GM18517 (cell line): Measurements from ENCODE around the gene CFAP92.
"Not testable (repeated sequence)": the region's sequence is repeated elsewhere in the genome, so short reads cannot be mapped to it uniquely, and the experiment has no call there.

Experiments used
- ATAC-seq: cut with Tn5 transposase; IDR thresholded peaks from one replicate; pipeline ENCODE4 v1.9.1; 2021; ENCODE audit warnings: mild to moderate bottlenecking, moderate library complexity; ENCODE audit not compliant: unreplicated experiment

Gene CFAP92

GRCh38 chr3:128945041-128945877, 48.6 kb downstream of the CFAP92 start:
- ATAC-seq = no peak

- no peak for ATAC-seq
Measured at GRCh38 chr3:128942161-128942952, 51.5 kb downstream of the CFAP92 start.

- no peak for ATAC-seq
Measured at GRCh38 chr3:128940252-128940651, 53.6 kb downstream of the CFAP92 start.

DNA sequence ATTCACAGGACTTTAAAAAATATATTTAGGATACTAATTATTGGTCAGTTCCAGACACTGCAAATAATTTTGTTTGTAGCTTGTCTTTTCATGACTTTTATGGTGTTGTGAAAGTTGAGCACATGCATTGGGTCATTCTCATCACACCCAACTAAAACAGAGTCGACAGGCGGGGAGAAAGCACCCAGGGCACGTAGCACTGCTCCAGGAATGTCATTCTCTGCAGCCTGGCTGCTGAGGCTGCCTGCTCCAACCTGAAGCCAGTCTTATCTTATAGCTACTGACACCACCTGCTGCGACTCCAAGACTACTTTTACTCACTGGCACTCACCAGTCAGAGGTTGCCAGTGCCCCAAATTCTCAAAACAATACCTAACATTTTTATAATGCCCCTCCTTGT, 57.5 kb downstream of the CFAP92 start:
- no peak for ATAC-seq

GRCh38 chr3:128935922-128936321, 58.0 kb downstream of the CFAP92 start:
- ATAC-seq = no peak

GRCh38 chr3:128933922-128934253, 60.0 kb downstream of the CFAP92 start:
- no peak for ATAC-seq

DNA sequence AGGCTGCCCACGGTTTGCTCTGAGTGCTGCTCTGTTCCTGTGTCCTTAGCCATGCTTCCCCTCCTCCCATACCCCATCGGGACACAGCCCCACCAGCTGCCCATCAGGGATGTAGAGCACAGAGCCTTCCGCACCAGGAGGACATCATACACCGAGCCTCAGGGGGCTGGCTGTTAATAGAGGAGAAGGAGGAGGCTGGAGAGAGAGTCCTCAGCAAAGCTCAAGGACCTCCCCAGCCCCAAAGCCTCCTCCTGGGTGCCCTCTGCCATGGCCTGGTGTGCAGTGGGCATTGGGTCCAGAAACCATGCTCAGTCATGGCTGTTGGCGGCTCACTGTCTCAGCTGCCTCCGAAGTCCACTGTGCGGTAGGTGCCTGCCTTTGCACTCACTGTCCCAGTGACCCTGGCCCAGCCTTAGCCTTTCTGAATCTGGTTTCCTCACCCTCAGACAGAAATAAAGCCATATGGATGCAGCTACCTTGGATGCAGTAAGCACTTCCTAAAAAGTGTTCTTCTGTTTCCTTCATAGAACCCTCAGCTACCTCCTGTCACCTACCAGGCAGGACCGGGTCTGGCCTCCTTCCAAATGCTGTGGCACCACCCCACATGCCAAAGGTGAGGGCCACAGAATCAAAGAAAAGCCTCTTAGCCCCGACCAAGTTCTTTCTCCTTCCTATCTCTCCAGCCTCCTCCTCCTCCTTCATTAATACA, 60.5 kb downstream of the CFAP92 start:
- ATAC-seq = no peak

DNA sequence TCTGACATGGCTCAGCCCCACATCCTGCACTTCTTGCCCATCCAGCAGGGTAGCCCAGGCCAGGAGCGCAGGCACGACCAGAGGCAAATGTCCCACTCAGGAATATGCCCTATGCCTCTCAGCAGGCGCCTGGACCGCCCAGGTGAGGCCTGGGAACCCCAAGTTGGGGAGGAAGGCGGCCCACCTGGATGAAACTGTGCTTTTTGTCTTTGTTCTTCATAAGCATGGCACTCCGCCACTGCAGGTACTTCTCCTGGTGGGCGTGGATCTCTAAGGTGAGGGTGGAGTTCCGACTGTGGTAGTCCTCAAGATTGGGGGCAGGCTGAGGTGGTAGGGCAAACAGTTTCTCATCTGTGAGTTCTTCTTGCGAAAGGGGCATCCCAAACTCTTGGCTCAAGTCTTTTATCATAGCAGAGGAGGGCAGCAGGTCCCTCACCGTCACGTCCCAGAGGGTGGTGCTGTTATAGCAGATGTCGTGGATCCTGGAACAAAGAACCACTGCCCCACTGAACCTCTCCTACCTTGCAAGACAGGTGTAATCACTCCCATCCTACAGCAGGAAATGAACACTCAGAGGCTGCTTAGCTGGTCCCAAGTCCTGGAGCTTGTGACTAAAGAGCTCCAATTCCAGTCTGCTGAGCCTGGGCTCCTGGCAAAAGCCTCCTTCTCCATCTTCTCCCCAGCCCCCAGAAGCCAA, 61.2 kb downstream of the CFAP92 start:
- no peak for ATAC-seq

DNA sequence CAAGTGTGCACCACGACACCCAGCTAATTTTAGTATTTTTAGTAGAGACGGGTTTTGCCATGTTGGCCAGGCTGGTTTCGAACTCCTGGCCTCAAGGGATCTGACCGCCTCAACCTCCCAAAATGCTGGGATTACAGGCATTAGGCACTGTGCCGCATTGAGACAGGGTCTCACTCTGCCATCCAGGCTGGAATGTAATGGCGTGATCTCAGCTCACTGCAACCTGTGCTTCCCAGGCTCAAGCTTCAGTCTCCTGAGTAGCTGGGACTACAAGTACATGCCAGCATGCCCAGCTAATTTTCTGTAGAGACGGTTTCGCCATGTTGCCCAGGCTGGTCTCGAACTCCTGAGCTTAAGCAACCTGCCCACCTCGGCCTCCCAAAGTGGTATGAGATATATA, 62.8 kb downstream of the CFAP92 start:
- ATAC-seq = no peak

DNA sequence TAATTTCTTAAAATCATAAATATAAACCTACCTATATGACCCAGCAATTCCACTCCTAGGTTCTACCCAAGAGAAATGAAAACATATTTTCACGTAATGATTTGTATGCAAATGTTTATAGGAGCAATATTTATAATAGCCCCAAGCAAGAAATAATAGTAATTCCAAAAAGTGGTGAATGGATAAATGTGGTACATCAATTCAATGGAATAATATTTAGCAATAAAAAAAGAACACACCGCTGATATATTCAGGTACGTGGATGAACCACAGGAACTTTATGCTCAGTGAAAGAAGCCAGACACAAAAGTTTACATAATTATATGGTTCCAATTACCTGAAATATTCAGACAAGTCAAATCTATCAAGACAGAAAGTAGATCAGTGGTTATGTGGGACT, 64.5 kb downstream of the CFAP92 start:
- no peak for ATAC-seq

DNA sequence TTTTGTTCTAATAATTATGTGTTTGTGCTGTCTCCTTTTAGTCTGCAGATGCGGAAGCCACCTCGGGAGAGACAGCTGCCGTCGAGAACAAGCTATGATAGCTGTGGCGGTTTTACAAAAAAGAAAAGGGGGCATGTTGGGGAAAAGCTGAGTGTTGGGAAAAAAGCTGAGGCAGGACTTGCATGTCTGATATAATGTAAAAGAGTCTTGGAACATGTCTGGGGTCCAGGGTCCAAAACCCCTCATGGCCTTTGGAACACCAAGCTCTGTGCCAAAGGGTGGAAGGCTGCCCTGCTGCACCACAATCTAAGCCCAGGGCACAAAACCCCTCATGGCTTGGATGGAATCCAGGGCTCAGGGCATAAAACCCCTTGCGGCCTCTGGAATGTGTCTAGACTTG, 69.9 kb downstream of the CFAP92 start:
- not testable (repeated sequence) for ATAC-seq

GRCh38 chr3:128923576-128923975, 70.3 kb downstream of the CFAP92 start:
- no peak for ATAC-seq

DNA sequence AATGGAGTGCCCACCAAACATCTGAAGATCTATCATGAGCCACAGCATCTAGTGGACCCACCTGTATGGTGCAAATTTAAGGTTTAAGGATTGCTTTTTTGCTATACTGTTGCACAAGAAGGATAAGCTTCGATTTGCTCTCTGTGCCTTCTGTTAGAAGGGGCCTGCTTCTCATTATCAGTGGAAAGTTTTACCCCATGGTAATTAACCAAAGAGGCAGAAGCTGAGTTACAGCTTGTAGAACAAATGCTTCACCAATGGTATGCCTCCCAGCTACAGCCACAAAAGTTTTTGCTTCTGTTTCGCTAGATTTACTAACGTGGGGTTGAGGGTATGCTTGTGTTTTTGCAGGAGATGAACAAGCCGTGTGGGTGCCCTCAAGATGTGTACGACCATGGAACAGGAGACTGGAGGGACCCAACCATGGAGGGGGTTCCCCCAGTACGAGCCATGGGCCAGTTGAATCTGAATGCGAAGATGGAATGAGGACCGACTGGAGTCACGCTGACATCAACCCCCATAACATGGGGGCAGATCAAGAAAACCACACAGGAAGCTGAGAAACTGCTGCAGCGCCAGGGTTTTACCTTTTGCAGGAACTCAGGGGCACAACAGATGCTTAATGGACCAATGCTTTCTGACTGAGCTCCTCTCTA, 70.9 kb downstream of the CFAP92 start:
- no peak for ATAC-seq

GRCh38 chr3:128919988-128920387, 73.9 kb downstream of the CFAP92 start:
- ATAC-seq = no peak

DNA sequence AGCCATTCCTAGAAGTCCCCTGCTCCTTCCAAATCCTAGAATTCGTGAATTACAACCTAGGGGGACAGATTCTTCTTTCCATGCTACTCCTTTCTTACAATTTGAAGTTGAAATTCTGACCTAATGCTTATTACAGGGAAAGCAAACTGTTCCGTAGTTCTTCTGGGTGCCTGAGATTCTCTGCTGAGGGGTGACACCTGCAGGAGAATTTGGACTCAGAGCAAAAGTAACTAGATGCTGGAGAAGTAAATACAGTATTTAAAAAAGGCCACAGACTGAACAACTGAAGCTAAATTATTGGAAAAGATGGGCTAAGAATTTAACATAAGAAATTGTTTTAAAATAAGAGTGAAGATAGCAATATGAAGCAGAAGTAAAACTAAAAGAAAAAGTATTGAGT, 76.6 kb downstream of the CFAP92 start:
- no peak for ATAC-seq

DNA sequence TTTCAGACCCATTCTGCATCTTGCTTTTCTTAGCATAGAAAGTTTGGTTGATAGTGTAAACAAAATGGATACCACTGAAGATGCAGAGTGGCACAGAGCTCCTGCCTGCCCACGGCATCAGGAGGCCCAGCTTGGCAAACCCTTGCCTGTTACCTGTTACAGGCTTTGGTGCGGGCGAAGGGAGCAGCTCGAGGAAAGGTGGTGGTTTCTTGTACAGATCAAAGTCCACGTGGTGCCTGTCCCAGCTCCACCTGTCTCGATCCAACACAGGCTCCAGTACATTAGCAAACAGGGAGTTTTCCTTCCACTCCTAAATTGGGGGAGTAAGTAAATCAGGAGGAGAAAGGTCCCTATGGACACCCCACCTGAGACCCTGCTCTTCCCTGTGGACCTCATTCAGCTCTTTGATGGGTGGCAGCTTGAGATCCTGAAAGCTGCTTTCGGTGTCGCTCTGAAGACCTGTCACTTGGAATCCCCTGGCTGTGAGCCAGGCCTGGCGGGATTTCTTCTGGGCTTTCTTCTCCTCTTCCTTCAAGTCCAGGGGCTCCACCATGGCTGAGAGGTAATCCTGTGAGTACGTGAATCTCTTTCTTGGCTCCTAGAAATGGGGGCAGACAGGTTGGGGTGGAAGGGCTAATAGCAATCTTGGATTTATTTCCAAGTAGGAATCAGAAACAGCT, 78.8 kb downstream of the CFAP92 start:
- ATAC-seq = no peak

DNA sequence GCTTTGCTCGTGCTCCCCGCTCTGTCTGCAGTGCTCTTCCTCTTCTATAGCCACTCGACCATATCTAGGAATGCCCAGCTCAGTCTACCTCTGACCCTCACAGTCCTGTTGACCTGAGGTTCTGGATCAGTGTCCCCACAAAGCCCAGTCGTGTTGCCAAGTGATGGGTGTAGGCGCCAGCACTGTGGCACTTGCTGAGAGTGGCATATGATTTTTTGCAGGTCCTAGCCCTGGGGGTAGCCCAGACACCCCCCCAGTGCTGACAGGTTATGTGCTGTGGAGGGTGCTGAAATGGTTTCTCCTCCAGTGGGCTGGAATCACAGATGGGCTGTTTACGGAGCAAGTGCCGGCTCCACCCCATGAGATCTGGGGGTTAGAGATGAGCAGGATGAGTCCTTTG, 82.0 kb downstream of the CFAP92 start:
- ATAC-seq = no peak

DNA sequence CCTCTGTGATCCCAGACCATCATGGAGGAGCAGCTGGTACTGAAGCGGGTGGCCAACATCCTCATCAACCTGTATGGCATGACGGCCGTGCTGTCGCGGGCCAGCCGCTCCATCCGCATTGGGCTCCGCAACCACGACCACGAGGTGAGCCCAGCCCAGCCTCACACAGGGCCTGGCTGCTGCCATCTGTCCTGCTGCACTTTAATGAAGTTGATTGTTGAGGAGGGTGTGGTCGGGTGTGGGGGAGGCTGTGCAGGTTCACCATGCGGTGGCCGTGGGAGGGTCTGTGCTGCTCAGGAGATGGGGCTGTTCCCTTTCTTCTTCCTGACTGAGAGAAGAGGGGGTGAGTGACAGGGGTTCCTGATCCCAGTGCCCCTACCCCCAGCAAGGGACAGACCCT, 83.9 kb downstream of the CFAP92 start:
- ATAC-seq = no peak

DNA sequence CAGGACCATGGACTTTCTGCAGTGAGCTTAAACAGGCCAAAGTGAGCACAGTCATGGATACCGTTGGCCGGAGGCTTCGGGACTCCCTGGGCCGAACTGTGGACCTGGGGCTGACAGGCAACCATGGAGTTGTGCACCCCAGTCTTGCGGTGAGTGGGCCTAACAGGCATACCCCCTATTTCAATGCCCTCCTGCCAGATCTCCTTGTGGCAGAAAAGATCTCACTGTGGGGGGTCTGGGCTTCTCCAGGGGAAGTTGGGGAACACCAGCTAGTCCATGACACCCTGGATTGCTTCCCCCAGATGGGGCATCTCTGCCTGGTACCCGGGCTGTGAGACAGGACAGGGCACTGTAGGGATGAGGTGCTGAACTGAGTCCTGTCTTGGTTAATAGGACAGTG, 84.9 kb downstream of the CFAP92 start:
- no peak for ATAC-seq
